Body of pancreas (tissue), 4 donors: Measurements from ENCODE around the gene KCNQ4. TPM values are rescaled to one million over a fixed set of nuclear protein-coding genes. Genes with fewer than 3 reads are reported as not detected.
A peak's percentile ranks its signal among the peaks of the same experiment; 100 is the strongest.

Experiments used
- ATAC-seq: fragments of 150-250 bp; one replicate; pipeline ENCODE4 v1.9.1; 2016
- DNase-seq, 4 donors: peaks; one replicate each; pipeline ENCODE4 v3.0.0-alpha.2; 2019
- H3K27ac ChIP-seq, 4 donors: fragments of 200-600 bp; sonication (generic); 1 replicate in 3 of 4; 2 replicates in 1 of 4; pipeline versions ENCODE4 v1.5.1 to v1.6.1; 2016 to 2019; ENCODE audit warnings: mild to moderate bottlenecking in 1 of 4, mixed read lengths in 1 of 4, moderate library complexity in 1 of 4
- H3K27me3 ChIP-seq, 2 donors: fragments of 200-600 bp; sonication (generic); one replicate each; pipeline ENCODE4 v1.6.0; 2016; ENCODE audit warnings: mild to moderate bottlenecking in 1 of 2
- H3K36me3 ChIP-seq, 2 donors: fragments of 200-600 bp; sonication (generic); replicated peaks in 1 of 2; 2 replicates each; pipeline ENCODE4 v1.5.1; 2016; ENCODE audit warnings: low read depth in 2 of 2; ENCODE audit not compliant: insufficient read depth in 1 of 2
- H3K4me1 ChIP-seq: fragments of 200-600 bp; sonication (generic); one replicate; pipeline ENCODE4 v1.6.0; 2016
- H3K4me3 ChIP-seq, 2 donors: fragments of 200-600 bp; sonication (generic); 1 replicate in 1 of 2; 2 replicates in 1 of 2; pipeline ENCODE4 v1.5.1; 2016 to 2019
- H3K9me3 ChIP-seq, 3 donors: fragments of 200-600 bp; sonication (generic); 1 replicate in 2 of 3; 2 replicates in 1 of 3; pipeline ENCODE4 v1.5.1; 2016
- POLR2A ChIP-seq, 3 donors: fragments of 450-650 bp; IDR thresholded peaks; one replicate each; pipeline ENCODE4 v1.6.1; 2016; ENCODE audit warnings: antibody characterized with exemption in 3 of 3, mild to moderate bottlenecking in 2 of 3
- WGBS, 2 donors: methylation state at CpG; one replicate each; pipeline ENCODE4 v1.1.5; 2017; 5-methylcytosine and 5-hydroxymethylcytosine counted together
- intact Hi-C: fragments of 100-400 bp; cut with DNase I; formaldehyde crosslinking; loops from one replicate; pipeline ENCODE4 v1.15.1; 2023
- total RNA-seq, 2 donors: library from RNA; depleted of rRNA; stranded (reverse); fragments of >200 nt; gene quantifications; one replicate each; pipeline ENCODE4 v1.1.0, GENCODE V29; 2016
- TF ChIP-seq, protein P1 (sequence below), 7 experiments: fragments of 450-650 bp in 4 of 7; fragments of 200-600 bp in 3 of 7; sonication (generic) in 3 of 7; IDR thresholded peaks; one replicate each; pipeline ENCODE4 v1.5.1; 2016 to 2019; ENCODE audit warnings: antibody characterized with exemption in 7 of 7

Gene KCNQ4
- total RNA-seq, 2 donors from 2014 or later: 1.8 to 4.0 TPM

DNA sequence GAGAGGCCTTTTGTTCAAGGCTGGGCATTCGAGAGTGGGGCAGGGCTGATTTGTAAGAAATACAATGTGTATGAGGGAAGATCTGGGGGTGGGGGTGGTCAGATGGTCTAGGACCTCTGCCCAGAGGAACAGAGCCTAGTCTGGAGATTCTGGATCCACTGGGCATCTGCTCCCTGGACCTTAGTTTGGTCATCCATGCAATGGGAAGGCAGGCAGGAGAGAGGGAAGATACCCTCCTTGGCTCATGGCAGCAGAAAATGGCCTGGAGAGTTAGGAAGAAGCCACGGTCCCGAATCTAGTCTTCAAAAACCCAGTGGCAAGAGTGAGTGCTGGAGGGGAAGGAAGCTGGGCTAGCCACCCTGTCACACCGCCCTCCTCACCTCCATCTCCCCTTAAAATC, 39.8 kb downstream of the KCNQ4 start:
- Histone ChIP-seq H3K4me1 (peaks cover 41% of the 10 kb centered on the region), H3K27me3 (no peaks in the 10 kb centered on the region), H3K36me3 (no peaks in the 10 kb centered on the region), H3K9me3 (no peaks in the 10 kb centered on the region), H3K4me3 (no peak overlapping the region), H3K27ac (no peak overlapping the region)
- intact Hi-C loops: no loop called here
- TF ChIP-seq, protein P1, sequence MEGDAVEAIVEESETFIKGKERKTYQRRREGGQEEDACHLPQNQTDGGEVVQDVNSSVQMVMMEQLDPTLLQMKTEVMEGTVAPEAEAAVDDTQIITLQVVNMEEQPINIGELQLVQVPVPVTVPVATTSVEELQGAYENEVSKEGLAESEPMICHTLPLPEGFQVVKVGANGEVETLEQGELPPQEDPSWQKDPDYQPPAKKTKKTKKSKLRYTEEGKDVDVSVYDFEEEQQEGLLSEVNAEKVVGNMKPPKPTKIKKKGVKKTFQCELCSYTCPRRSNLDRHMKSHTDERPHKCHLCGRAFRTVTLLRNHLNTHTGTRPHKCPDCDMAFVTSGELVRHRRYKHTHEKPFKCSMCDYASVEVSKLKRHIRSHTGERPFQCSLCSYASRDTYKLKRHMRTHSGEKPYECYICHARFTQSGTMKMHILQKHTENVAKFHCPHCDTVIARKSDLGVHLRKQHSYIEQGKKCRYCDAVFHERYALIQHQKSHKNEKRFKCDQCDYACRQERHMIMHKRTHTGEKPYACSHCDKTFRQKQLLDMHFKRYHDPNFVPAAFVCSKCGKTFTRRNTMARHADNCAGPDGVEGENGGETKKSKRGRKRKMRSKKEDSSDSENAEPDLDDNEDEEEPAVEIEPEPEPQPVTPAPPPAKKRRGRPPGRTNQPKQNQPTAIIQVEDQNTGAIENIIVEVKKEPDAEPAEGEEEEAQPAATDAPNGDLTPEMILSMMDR (IDR thresholded peaks at IDR 0.05): no peak
- no peak for TF ChIP-seq POLR2A (IDR thresholded peaks at IDR 0.05)
- DNase-seq (no peak), ATAC-seq (no peak)
- 87 to 94% methylated on average over 4 of the region's 4 CpGs for WGBS, 2 donors

DNA sequence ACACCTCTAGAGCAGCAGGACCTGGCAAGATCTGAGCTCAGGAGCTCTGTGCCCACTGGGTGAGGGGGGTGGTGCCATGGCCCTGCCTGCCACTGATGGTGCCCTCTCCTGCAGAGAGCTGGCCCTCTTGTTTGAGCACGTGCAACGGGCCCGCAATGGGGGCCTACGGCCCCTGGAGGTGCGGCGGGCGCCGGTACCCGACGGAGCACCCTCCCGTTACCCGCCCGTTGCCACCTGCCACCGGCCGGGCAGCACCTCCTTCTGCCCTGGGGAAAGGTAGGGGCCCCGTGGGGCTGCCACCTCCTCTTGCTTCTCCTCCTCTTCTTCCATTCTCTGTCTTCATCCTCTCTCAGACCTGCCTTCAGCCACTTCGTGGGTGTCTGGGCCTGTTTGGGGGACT, 40.4 kb downstream of the KCNQ4 start:
- no peaks in the 10 kb centered on the region for H3K9me3 ChIP-seq
- DNase-seq (no peak), ATAC-seq (no peak)
- intact Hi-C loops: no loop called here
- H3K4me1 ChIP-seq: peaks cover 36% of the 10 kb centered on the region
- H3K27ac ChIP-seq: no peak overlapping the region
- no peaks in the 10 kb centered on the region for H3K36me3 ChIP-seq
- 90% methylated on average over 12 to 16 of the region's 17 CpGs for WGBS, 2 donors
- H3K27me3 ChIP-seq: no peaks in the 10 kb centered on the region
- TF ChIP-seq, protein P1 (IDR thresholded peaks at IDR 0.05): no peak
- TF ChIP-seq POLR2A (IDR thresholded peaks at IDR 0.05): no peak
- no peak overlapping the region for H3K4me3 ChIP-seq

DNA sequence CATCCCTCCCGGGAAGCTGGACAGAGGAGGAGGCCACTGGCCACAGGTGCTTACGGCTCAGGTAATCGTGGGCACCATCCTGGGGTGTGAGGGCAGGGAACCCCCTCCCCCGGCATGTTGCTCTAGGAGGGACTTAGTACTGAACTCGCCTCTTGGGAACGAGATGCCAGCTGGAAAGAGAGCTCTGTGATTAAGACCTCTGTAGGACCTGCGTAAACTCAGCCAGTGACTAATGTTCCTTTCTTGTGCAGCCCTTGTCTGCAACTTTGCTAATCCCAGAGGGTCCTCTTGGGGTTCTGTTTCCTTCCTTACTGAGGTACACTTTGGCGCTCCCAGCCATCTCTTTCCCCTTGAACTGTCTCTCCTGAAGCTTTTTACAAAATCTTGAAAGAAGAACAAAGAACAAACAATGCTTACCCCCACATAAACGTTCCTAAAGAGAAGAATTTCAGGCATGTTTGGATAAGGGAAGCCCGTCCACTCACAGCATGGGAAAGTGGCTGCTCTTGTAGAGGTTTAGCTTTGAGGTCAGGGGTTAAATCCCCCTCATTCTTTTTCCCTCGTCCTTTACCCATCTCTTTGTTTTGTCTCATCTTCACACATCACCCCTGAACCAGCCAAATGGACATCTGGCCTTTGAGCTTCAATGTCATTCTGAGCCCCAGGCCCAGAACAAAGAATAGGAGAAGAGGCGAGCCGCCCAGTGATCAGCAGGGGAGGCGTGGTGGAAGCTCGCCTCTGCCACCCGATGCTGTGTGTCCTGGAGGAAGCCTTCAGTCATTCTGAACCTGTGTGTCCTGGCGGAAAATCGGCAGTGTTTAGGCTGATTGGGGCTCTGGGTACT, 41.2 kb downstream of the KCNQ4 start:
- Histone ChIP-seq H3K4me1 (peaks cover 36% of the 10 kb centered on the region), H3K9me3 (no peaks in the 10 kb centered on the region), H3K36me3 (no peaks in the 10 kb centered on the region), H3K27ac (peak overlapping the region in 2 of 4 donors; percentile 7 to 57), H3K27me3 (no peaks in the 10 kb centered on the region), H3K4me3 (no peak overlapping the region)
- DNase-seq: no peak
- ATAC-seq: no peak
- 61 to 66% methylated on average over 18 of the region's 18 CpGs for WGBS, 2 donors
- TF ChIP-seq, protein P1 (IDR thresholded peaks at IDR 0.05): no peak
- no peak for TF ChIP-seq POLR2A (IDR thresholded peaks at IDR 0.05)
- intact Hi-C loops: no loop called here

DNA sequence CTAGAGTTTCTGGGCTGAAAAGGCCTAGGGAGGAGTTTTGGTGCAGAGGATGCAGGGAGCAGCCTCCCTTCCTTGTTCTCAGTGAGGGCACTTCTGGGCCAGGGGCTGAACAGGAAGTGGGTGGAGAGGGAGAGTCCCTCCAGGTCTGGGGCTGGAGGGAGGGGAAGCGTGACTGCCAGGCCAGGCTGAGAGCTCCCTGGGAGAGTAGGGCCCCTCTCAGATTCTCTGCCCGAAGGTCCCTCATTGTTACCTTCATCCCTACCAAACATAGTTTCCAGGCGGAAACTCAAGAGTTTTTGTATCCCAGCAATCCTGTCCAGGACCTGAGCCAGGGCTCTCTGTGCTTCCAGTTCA, 41.8 kb downstream of the KCNQ4 start:
- Histone ChIP-seq H3K4me3 (no peak overlapping the region), H3K9me3 (no peaks in the 10 kb centered on the region), H3K27me3 (no peaks in the 10 kb centered on the region), H3K27ac (peak overlapping the region in 3 of 4 donors; percentile 7 to 57 (median 16)), H3K4me1 (peaks cover 31% of the 10 kb centered on the region), H3K36me3 (no peaks in the 10 kb centered on the region)
- 73 to 79% methylated on average over 3 of the region's 3 CpGs for WGBS, 2 donors
- intact Hi-C loops: no loop called here
- no peak for TF ChIP-seq POLR2A (IDR thresholded peaks at IDR 0.05)
- TF ChIP-seq, protein P1 (IDR thresholded peaks at IDR 0.05): no peak
- DNase-seq: peak in 1 of 4 donors; percentile 23
- ATAC-seq: peak; percentile 31

DNA sequence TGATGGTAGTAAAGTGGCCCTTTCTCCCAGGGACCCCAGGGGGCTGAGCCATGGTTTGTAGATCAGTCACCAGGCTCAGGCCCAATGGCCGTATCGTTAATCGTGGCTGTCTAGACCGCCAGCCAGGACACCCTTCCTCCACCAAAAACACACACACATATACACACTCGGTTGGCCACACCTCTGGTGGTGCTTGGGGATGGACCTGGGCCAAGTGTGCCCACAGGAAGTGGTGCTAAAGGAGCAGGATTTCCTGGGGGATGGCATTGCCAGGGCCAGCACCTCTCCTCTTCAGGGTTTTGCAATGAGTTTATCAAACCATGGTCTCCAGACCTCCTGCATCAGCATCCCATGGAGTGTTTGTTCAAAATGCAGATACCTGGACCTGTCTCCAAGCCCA, 42.4 kb downstream of the KCNQ4 start:
- intact Hi-C loops: no loop called here
- ATAC-seq (no peak), DNase-seq (no peak)
- no peak overlapping the region for H3K4me3 ChIP-seq
- H3K4me1 ChIP-seq: peaks cover 25% of the 10 kb centered on the region
- no peaks in the 10 kb centered on the region for H3K27me3 ChIP-seq
- WGBS, 2 donors: 30 to 42% methylated on average over 5 of the region's 5 CpGs
- peak overlapping the region in 3 of 4 donors; percentile 7 to 57 (median 16) for H3K27ac ChIP-seq
- TF ChIP-seq, protein P1 (IDR thresholded peaks at IDR 0.05): no peak
- no peak for TF ChIP-seq POLR2A (IDR thresholded peaks at IDR 0.05)
- H3K9me3 ChIP-seq: no peaks in the 10 kb centered on the region
- H3K36me3 ChIP-seq: no peaks in the 10 kb centered on the region
